ENCODE results near the gene XXYLT1. TPM values are rescaled to one million over a fixed set of nuclear protein-coding genes. Genes with fewer than 3 reads are reported as not detected.
"Not testable (repeated sequence)": the region's sequence is repeated elsewhere in the genome, so short reads cannot be mapped to it uniquely, and the experiment has no call there.

XXYLT1 gene
- polyA plus RNA-seq, 5 donors, result 23.6 to 31.7 (median 25.0) TPM

GRCh38 chr3:195066441-195066841 is 204.5 kb downstream of the XXYLT1 start:
- no peak for DNase-seq

- no peak for DNase-seq
These were observed 205.1 kb downstream of the XXYLT1 start for GRCh38 chr3:195065864-195066185.

GRCh38 chr3:195065142-195065863 is 205.7 kb downstream of the XXYLT1 start:
- no peak for DNase-seq

GRCh38 chr3:195064300-195064931 is 206.5 kb downstream of the XXYLT1 start:
- no peak for DNase-seq

- no peak for DNase-seq
These were observed 207.3 kb downstream of the XXYLT1 start for GRCh38 chr3:195063581-195064193.

GRCh38 chr3:195062866-195063540 is 208.0 kb downstream of the XXYLT1 start:
- DNase-seq, result no peak

GRCh38 chr3:195061756-195062655 is 209.0 kb downstream of the XXYLT1 start:
- no peak for DNase-seq

GRCh38 chr3:195060531-195061291 is 210.2 kb downstream of the XXYLT1 start:
- no peak for DNase-seq

GRCh38 chr3:195060217-195060481 is 210.8 kb downstream of the XXYLT1 start:
- DNase-seq, result no peak

DNA sequence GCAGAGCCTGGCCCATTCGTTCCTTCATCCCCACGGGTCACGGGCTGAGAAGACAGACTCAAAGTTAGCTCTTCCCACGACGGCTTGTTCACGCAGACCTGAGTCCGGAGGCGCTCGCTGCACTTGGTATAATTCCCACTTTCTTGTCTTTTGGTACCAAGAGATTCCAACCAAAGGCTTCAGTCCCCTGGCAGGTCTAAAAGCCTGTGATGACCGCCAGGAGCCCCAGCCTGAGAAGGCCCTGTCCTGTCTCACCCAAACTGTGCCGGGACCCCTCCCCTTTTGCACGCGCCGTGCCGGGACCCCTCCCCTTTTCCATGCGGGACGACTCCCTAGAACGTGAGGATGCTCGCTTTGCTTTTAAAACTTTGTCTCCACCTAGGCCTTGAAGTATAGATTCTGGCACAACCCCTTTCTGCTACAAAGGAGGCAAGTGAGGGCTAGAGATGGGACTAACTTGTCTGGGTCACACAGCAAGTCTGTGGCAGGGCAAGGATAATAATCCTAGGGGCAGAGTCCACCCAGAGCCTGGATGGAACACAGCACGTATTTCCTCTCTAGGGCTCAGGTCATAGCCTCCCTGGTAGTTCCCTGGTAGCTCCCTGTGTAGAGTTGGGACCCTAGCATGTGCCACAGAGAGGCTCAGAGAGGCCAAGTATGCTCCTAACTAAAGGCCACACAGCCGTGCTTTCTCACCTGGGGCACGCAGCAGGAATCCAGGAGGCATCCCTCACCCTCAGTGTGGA is 211.3 kb downstream of the XXYLT1 start:
- DNase-seq, result no peak

DNA sequence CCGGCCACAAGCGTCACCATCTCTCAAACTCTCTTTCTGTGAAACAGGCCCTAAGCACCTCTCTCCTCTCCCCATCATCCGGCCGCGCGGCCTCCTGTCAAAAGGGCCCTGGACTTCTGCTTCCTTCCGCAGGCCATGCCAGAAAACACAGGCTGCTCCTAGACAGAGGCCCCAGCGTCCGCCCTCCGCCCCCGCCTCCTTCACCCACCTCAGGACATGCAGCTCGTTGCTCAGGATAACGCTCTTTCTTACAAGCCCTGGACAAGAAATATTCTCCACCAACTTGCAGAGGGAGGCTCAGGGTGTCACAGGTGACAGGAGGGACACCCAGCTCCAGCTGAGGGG is 212.0 kb downstream of the XXYLT1 start:
- no peak for DNase-seq

DNA sequence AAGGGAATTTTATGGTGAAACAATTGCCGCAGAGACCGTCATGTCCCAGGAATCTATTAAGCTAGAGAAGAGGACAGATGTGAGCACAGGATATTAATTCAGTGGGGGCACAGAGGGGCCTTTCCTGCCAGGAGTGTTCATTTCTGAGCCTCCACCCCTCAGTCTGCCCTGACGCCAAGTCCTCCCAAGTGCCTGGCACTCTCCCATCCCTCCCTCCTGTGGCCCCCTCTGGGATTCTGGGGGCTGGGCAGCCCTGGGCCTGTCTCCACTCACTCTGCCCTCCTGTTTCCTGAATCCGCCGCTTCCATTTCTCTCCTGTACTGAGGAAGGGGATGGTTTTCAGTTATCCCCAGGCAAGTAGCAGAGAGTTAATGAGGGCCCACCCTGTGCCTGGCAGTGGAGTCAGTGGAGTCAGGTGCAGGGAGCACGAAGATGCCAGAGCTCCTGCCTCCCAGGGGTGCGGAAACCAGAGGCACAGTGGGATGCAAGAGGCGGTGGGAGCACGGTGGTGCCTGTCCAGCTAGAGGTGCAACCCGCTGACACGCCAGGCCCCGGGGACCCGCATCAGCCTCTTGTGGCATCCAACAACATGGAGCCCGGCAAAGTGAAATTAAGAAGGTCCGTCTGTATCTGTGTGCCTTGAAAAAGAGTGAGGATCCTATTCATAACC is 212.5 kb downstream of the XXYLT1 start:
- DNase-seq, result no peak

DNA sequence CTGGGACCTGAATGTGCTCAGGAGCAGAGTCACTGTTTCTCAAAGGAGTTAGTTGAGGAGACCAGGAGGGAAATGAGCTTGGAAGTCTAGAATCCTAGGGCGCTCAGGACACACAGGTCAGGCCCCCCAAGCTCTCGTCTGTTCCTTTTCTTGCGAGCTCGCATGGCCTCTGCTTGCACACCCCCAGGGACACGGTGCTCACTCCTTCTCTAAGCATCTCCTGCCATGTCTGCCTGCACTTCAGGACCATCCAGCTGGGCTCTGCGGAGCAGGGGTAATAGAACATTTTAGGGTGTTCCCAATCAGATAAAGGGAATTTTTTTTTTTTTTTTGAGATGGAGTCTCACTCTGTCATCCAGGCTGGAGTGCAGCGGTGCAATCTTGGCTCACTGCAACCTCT is 213.2 kb downstream of the XXYLT1 start:
- no peak for DNase-seq

- no peak for DNase-seq
These were observed 214.5 kb downstream of the XXYLT1 start for GRCh38 chr3:195056506-195056905.

DNA sequence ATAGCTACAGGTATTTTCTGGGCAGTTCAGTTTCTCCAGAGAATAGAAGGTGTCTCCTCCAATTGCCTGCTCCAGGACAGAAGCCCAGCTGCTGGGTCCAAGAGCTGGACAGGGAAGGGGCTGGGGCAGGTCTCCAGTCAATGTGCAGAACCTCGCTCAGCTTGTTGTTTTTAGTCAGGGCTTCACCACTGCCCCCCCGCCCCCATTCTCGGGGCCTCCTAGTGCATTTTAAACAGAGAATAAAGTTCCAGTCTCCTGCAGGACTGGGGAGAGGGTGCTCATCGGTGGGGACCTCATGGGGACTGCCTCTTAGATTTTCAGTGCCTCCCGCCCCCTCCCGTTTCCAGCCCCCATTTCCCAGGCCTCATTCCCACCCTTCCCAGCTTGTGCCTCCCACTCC is 216.6 kb downstream of the XXYLT1 start:
- DNase-seq, result no peak

GRCh38 chr3:195052939-195053338 is 218.0 kb downstream of the XXYLT1 start:
- no peak for DNase-seq

- not testable (repeated sequence) for DNase-seq
These were observed 220.7 kb downstream of the XXYLT1 start for GRCh38 chr3:195050296-195050695.

DNA sequence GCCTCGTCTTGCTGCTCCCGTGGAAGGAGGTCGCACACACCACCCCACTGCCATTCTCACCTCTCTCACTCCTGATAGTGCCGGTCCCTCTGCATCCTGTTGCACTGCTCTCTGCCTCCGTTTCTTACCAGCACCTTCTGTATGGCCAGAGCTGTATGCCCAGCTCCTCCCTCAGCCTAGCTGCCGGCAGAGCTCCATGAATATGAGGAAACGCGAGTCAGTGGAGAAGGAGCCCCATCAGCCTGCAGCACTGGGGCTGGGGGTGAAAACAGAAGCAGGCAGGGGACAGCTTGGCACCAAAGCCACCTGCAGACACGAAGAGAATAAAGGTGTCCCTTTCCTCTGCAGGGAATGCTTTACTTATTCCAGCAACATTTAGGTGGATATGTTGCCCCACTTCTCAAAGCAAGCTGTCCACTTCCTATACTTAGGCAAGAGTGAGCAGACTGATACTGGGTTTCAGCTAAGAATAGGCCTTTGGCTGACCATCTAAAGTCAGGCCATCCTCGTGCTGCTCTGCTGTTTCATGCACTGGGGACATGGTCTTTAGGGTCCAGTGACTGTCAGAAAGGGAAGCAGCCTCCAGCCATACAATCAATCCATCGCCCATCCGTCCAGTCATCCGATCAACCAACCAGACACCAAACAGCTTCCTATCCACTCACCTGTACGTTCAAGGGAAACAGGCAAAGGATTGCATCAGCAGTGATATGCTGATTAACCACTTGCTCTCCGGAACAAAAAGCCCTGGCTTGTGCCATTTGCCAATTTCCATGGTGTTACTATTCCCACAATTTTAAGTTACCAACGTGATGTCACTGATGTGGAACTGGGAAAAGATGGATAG is 222.7 kb downstream of the XXYLT1 start:
- DNase-seq, result no peak

GRCh38 chr3:195047536-195047935 is 223.4 kb downstream of the XXYLT1 start:
- DNase-seq, result no peak
